HG03354 (cell line): ENCODE measurements around the gene THOC6.

Experiments
- ATAC-seq: cut with Tn5 transposase; IDR thresholded peaks from one replicate; pipeline ENCODE4 v1.9.1; 2021; ENCODE audit warnings: mild to moderate bottlenecking; ENCODE audit not compliant: unreplicated experiment, poor library complexity, severe bottlenecking

Gene THOC6

DNA sequence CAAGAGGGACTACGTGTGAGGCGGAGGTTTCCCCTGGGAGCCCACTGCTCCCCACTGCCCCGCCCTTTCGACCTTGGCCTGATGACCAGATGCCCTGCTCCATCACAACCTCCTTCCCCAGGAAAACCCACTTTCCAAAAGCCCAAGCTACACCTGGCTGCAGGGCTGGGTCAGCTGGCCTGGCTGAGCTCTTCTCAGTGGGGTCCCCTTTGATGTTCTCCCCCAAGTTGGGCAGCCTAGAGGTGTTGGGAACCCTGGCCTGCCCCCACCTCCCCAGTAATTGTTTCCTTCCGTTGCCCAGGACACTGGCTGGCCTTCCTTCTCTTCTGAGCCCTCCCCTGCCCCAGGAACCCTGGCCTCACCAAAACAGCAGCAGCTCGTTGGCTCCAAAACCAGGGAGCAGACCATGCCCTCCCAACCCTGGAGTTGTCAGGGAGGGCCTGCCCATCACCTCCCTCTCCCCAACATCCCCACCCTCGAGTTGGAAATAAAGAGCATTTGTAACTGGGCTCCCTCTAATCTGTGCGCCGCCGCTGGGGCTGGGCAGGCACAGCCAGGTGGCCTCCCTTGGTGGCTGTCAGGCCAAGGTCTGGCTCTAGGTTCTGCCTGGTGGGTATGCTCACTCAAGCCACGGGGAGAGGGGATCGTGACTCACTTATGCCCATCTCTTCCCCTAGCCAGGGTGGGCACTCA lies 9.7 kb upstream of the THOC6 start:
- ATAC-seq = no peak

GRCh38 chr16:3014971-3015370 lies 8.9 kb upstream of the THOC6 start:
- no peak for ATAC-seq

DNA sequence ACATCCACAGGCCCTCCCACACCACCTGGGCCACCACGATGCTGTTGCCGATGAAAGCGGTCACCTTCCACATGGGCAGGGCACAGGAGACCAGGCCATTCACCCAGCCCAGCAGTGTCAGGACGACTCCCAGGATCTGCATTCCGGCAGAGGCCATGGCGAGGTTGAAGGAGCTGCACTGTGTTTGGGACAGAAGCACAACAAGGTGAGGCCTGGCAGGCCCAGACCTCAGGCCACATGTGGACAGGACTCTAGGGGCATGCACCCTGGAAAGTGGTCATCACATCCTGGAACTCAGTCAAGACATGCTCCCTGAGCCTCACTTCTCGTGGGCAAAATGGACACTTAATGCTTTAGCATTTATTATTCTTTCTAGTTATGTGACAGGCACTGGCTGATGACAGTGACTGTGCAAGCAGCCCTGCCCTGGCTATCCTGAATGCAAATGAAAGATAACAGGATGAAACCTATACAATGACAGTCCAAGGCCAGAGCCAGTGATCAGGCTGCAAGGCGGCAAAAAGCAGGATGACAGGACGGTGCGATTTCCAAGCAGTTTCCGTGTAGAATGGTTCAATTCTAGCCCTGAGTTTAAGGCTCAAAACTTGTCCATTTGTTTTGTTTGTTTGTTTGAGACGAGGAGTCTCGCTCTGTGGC lies 7.8 kb upstream of the THOC6 start:
- no peak for ATAC-seq

DNA sequence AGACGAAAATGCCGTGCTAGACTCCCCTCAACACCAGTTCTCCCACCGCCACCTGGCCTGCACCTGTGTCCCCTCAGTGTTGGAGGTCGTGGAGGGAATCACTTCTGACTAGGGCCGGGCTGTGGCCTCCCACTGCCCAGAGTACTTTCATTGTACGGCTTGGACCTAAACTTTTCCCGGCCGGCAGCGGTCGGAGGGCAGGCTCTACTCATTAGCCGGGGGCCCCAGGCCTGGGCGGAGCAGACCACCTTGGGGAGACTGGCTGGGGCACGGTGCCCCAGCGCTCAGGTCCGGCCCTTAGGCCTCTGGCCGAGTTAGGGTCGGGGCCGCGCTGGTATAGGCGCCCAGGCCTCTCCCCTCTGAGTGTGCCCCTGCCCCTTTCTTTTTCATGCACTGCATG lies 6.5 kb upstream of the THOC6 start:
- no peak for ATAC-seq

DNA sequence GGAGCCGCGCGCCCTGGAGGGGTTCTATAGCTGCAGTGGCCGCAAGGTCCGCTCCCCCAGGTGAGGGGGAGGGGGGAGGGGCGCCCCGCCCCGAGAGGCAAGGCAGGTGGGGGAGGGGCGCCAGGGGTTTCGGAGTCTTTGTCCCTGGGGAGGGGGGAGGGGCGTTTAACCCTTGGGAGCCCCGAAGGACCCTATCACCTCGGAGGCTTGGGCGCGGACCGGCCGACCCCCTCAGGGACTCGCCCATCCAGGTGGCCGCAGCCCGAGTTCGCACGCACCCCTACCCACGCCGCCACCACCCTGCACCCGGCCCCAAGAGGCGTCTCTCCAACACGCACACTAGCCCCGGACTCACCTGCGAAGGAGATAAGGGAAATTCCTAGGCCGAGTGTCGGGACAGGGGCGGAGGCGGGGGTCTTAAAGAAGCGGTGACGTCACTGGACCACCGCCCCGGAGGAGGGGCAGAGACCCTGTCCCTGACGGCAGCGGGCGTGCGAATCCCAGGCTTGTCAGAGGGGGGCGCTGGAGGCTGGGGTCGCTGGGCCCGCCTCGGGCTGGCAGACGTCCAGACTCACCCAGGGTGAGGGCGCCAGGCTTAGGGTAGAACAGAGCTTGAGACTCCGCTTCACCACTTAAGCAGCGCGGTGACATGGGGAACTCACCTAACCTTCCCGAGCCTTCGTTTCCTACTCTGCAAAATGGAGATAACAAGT lies 5.9 kb upstream of the THOC6 start, which contains the start of gene CLDN6:
TSS of gene CLDN6 (minus strand) at position 390 of the 713 bp plus-strand sequence. CDS start 2,162 bp downstream, outside the sequence.
- ATAC-seq = no peak

DNA sequence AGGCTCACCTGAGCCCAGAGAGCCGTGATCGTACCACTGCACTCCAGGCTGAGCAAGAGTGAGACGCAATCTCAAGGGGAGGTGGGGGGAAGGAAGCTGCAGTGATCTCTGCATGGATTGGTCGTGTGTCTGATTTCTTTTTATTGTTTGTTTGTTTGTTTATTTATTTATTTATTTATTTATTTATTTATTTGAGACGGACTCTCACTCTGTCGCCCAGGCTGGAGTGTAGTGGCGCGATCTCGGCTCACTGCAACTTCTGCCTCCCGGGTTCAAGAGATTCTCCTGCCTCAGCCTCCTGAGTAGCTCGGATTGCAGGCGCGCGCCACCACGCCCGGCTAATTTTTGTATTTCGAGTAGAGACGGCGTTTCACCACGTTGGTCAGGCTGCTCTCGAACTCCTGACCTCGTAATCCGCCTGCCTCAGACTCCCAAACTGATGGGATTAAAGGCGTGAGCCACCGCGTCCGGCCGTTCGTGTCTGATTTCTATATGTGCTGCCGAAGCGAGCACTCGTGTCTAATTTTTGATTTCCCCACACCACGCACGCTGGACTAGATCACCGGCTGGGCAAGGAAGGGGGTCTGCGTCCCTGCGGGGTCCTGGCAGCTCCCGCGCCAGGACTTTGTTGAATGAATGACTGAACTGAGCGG lies 4.1 kb upstream of the THOC6 start:
- ATAC-seq = no peak

DNA sequence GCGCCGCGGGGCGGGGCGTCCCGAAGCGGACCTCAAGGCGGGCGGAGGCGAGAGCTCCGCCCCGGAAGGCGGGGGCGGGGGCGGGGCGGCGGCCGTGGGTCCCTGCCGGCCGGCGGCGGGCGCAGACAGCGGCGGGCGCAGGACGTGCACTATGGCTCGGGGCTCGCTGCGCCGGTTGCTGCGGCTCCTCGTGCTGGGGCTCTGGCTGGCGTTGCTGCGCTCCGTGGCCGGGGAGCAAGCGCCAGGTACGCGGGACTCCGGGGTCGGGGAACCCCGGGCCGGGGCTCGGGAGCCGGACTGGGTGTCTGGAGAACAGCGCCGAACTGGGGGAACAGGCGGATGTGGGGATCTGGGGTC lies 3.6 kb upstream of the THOC6 start, which contains the start of gene TNFRSF12A:
TSS of gene TNFRSF12A (plus strand) at position 122 of the 357 bp plus-strand sequence. CDS start at position 152, 30 bp downstream.
- no peak for ATAC-seq

- no peak for ATAC-seq
Observed at GRCh38 chr16:3020604-3021448, 3.0 kb upstream of the THOC6 start.

- peak; percentile 28 for ATAC-seq
Observed at GRCh38 chr16:3021449-3022207, 2.2 kb upstream of the THOC6 start.

- no peak for ATAC-seq
Observed at GRCh38 chr16:3022208-3022683, 1.6 kb upstream of the THOC6 start.

DNA sequence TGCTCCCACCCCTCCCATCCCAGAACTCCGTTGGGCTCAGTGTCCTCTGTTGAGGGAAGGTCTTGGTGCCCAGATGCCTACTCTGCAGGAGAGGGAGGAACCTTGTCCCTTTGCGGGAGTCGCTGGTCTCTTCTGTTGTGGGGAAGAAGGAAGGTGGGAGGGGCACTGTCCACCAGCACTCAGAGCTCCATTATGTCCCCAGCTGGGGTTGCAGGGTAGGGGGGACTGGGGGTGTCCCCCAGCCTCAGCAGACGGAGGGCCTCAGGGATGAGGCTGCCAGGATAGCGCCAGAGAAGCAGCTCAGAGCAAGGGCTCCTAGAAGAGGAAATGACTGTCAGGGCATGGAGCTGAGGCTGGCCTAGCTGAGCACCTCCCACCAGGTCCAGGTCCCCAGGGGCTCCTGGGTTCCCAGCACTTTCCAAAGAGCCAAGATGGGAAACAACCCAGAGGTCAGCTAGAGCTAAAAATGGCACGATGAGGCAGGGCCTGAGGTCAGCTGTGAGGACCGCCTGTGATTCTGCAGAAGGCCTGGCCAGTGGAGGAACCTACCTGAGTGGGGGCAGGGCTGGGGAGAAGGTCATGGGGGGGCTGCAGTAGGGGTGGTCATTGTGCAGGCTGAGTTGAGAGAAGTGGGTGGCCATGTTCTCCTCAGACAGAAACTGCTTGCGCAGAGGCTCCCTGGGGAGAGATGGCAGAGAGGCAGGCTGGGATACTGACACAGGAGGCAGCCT lies 986 bp upstream of the THOC6 start:
- no peak for ATAC-seq

DNA sequence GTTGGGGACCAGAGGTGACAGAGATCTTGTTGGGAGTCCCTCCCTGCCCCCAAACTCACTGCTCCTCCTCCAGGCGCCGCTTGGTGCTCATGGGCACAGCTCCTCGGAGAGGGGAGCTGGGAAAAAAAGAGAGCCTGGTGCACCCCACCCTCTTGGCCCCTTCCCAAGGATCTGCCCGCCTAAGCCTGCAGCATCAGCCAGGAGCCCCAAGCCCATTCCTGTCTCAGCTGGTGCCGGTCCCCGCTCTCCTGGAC lies 493 bp upstream of the THOC6 start:
- ATAC-seq = no peak

GRCh38 chr16:3025032-3026002 lies 1.5 kb downstream of the THOC6 start:
- no peak for ATAC-seq

DNA sequence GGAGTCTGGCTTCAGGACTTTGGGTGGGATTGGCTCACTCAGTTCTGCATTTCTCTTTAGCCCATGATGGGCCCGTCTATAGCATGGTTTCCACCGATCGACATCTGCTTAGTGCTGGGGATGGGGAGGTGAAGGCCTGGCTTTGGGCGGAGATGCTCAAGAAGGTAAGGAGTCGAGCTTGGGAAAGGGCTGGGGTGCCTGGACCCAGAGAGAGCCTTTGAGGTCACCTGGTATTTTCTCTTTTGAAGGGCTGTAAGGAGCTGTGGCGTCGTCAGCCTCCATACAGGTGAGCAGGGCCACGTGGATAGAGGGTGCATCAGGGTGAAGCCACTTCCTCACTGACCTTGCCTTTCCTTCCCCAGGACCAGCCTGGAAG lies 2.2 kb downstream of the THOC6 start:
- no peak for ATAC-seq

DNA sequence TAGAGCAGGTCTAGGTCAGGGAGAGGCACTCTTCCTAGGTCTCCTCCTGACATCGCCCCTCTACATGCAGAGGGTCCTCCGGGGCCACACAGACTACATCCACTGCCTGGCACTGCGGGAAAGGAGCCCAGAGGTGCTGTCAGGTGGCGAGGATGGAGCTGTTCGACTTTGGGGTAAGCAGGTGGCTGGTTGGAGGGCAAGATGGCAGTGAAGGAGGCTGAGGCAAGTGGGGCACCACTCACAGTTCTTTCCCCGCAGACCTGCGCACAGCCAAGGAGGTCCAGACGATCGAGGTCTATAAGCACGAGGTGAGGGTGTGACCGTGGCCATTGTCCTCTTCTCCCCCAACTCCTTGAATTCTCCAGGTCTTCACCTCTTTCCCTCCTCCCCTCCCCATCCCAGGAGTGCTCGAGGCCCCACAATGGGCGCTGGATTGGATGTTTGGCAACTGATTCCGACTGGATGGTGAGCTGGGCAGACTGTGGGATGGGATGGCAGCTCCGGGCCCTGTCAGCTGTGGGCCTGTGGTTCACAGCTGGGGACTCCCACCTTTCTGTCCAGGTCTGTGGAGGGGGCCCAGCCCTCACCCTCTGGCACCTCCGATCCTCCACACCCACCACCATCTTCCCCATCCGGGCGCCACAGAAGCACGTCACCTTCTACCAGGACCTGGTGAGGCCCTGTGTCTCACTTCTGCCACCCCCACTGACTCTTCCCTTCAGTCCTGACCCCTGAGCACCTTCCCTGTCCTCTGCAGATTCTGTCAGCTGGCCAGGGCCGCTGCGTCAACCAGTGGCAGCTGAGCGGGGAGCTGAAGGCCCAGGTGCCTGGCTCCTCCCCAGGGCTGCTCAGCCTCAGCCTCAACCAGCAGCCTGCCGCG lies 3.0 kb downstream of the THOC6 start:
- no peak for ATAC-seq

GRCh38 chr16:3027489-3027795 lies 3.6 kb downstream of the THOC6 start:
- no peak for ATAC-seq
